ENCODE measurements around the gene MRTFA.
"Not testable (repeated sequence)": the region's sequence is repeated elsewhere in the genome, so short reads cannot be mapped to it uniquely, and the experiment has no call there.

GRCh38 chr22:40378448-40378847, 258.1 kb downstream of the MRTFA start:
- not testable (repeated sequence) for TF ChIP-seq CTCF, POLR2A (IDR thresholded peaks at IDR 0.05)

Measured in uterus (tissue), 2 donors.